CD4-positive, alpha-beta T cell treated with Interferon alpha-2 for 1 hour (primary cell): ENCODE measurements around the gene PIGC.

ENCODE experiments used
- DNase-seq, 2 donors: peaks; one replicate each; pipeline ENCODE4 v3.0.0-alpha.2; 2020 to 2022

The PIGC gene

DNA sequence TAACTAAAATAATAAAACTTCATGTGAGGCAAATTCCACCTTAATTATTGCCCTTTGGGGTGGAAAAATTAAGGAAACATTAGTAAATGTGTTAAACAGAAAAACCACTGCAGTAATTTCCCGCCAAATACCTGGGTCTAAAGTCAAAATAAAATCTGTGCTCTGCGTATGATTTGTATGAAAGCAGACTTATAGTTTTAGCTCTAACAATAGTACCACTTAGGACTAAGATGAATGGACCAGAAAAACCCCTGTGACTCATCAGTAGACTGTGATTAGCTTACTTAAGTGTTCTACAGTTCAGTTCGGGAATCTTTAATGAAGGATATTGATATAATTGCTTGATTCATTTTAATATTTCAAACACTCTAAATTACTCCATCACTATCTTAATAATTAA, 46.6 kb downstream of the PIGC start:
- DNase-seq: no peak

DNA sequence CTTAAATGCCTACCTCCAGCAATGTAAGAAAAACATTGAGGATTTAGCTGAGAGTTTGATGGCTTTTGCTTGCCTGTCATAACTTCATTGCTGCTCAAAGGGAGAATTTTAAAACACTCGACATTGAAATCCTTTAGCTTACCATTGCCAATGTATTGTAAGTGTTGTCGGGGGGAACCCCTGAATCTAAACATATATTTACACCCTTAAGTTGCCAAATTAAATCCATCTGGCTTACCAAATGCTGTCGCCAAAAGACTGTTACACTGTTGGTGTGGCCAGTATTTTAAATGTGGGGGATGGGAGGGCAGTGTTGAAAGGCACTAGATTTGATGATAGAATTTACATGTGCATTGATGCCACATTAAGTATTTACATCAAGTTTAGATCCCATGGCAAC, 48.3 kb downstream of the PIGC start:
- no peak for DNase-seq

DNA sequence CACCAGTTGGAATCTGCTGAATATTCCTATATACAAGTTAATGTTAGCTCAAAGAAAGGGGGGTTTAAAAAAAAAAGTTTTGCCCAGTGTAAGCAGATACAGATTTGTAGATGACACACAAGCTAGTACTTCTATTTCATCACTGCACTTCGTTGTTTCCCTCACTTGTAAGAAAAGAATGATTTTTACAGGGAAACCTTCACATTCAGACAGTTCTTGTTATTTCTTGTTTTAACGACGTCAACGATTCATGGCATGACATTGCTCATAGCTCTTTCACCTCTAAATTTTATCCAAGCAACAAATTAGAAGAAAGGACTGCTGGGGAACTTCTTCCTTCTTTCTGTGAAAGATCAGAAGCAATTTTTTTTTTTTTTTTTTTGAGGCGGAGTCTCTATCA, 49.1 kb downstream of the PIGC start:
- DNase-seq: no peak

DNA sequence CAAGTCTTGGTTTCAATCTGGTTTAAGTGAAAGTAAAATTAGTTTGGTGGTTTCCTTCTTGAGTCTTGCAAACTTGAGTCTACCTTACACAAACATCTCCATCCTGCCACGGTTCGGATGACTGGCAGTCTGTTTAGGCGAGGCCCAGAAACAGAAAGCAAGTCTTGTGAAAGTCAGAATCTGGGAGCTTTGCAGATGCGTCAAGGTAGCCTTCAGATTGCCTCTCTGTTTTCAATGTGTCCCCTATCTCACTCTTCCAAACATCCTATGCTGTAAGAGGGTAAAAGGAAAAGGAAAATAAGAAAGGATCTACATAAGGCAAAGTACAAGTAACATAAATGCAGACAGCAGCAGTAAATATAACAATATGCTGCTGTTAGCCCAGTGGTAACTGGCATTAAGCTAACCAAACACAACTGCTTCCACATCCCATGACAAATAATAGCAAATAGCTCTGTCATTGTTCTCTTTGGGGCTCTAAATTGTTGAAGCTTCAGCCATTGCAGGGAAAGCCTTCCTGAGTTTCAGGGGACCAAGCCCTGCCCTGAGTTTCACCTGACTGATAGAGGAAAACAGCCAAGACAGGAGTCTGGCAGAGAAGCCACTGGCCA, 49.6 kb downstream of the PIGC start:
- DNase-seq: peak; percentile 68 to 76

DNA sequence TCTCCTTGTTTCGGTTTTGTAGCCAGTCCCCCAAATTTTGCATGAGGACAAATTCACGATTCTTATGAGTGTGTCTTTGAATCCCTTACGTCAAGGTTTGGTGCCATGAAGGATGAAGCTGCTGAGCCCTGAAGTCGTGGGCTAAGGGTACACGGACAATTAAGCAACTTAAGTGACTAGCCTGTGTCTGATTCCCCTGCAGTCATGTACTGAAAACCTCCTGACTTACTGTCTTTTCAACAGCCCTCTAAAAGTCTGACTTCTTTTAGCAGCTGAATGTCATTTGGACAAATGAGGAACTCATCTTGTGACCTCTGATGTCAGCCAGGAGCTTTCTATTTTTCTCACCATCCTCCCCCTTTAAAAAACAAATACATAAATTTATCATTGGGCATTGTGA, 50.5 kb downstream of the PIGC start:
- no peak for DNase-seq

DNA sequence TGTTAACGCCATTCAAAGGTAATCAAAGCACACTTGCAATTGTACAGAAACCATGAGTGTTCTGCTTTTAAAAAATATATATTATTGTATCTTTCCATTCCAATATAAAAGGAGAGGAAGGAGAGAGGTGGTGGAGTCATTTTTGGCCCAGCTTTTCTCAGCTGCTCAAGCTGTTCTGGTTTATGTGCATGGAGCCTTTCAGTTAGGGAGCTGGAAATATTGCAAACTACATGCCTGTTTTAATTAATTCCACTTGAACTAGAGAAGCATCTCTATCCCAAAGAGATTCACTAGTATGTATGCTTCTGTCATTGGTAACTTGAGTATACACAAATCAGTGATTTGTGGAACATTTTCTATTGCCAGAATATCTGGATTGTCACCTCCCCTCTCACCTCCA, 51.9 kb downstream of the PIGC start:
- DNase-seq: no peak
